HepG2 (cell line): ENCODE data around the gene DNAJC12.

Experiments used
- ARID3A ChIP-seq: IDR thresholded peaks from 2 replicates; pipeline ENCODE4 v1.6.1; 2012; ENCODE audit warnings: low read depth, low read length, improper control_type of control experiment
- NFIC ChIP-seq: IDR thresholded peaks from 2 replicates; pipeline ENCODE4 v1.6.1; 2012; ENCODE audit warnings: mild to moderate bottlenecking, low read length, inconsistent platforms
- USF2 ChIP-seq, 2 experiments: sonication (generic) in 1 of 2; formaldehyde crosslinking in 1 of 2; IDR thresholded peaks; 2 replicates each; pipeline versions ENCODE4 v1.5.1 to v1.6.1; 2011 to 2020; ENCODE audit warnings: borderline replicate concordance in 1 of 2, low read depth in 1 of 2, low read length in 1 of 2, mild to moderate bottlenecking in 1 of 2, missing genetic modification reagents in 1 of 2, moderate library complexity in 1 of 2

- TF ChIP-seq ARID3A (no peak), NFIC (no peak), USF2 (IDR thresholded peaks at IDR 0.05; ENCODE audit: low read depth, low read length) (no peak), USF2 (CRISPR knock-in tag; IDR thresholded peaks at IDR 0.05; ENCODE audit: borderline replicate concordance) (no peak)
Measured at GRCh38 chr10:67808704-67809103, 29.3 kb downstream of the DNAJC12 start.
